A549 treated with AZD2906 at 1 μM for 4 hours (cell line): ENCODE results near the gene ACTR1B. TPM values are rescaled to one million over a fixed set of nuclear protein-coding genes. Genes with fewer than 3 reads are reported as not detected.

Experiments used
- total RNA-seq: library from RNA; stranded (reverse); fragments of 200-300 nt; extraction: Qiagen RNA extraction; gene quantifications from 5 replicates; pipeline ENCODE4 v1.2.3, GENCODE V29; 2022

The ACTR1B gene
- total RNA-seq = 35.9 to 44.5 TPM (median 42.5 TPM) in 5 replicates

GRCh38 chr2:97663962-97664635 is at the start of gene ACTR1B:
ACTR1B (minus strand) TSS chr2:97664044; CDS start chr2:97663890, 154 bp downstream.

GRCh38 chr2:97669448-97669847 is 5.6 kb upstream of the ACTR1B start, which contains the start of gene C2orf92:
C2orf92 (plus strand) TSS chr2:97669713; CDS start chr2:97669789, 76 bp downstream.

GRCh38 chr2:97645695-97646629 is 17.9 kb downstream of the ACTR1B start, which contains the start of gene COX5B:
COX5B (plus strand) TSS chr2:97646062; CDS start chr2:97646087, 25 bp downstream.

Other genes starting within 250 kb of the ACTR1B start
- 4.7 to 5.9 TPM (median 5.0 TPM) in 5 replicates for gene ANKRD36B, start 74.2 kb downstream of the ACTR1B start, total RNA-seq
- 250 to 325 TPM (median 311 TPM) in 5 replicates for gene COX5B, start 18.0 kb downstream of the ACTR1B start, total RNA-seq
- gene C2orf92, start 5.7 kb upstream of the ACTR1B start, total RNA-seq = 0.33 to 1.0 TPM (median 0.79 TPM) in 5 replicates
- gene ZAP70, start 49.5 kb upstream of the ACTR1B start, total RNA-seq = 0.02 to 0.18 TPM (median 0.04 TPM) in 4 of 5 replicates, not detected in the other